HG03108 (cell line): Measurements from ENCODE around the gene SVEP1.
A peak's percentile ranks its signal among the peaks of the same experiment; 100 is the strongest.
"Not testable (repeated sequence)": the region's sequence is repeated elsewhere in the genome, so short reads cannot be mapped to it uniquely, and the experiment has no call there.

Experiments
- ATAC-seq: cut with Tn5 transposase; IDR thresholded peaks from one replicate; pipeline ENCODE4 v1.9.1; 2021; ENCODE audit warnings: moderate library complexity; ENCODE audit not compliant: unreplicated experiment

Gene SVEP1

GRCh38 chr9:110382731-110383130 lies 196.8 kb downstream of the SVEP1 start:
- no peak for ATAC-seq

GRCh38 chr9:110371411-110372007 lies 208.0 kb downstream of the SVEP1 start:
- no peak for ATAC-seq

GRCh38 chr9:110370315-110370714 lies 209.2 kb downstream of the SVEP1 start:
- ATAC-seq = no peak

- ATAC-seq = no peak
These were observed 215.1 kb downstream of the SVEP1 start for GRCh38 chr9:110364451-110364850.

- not testable (repeated sequence) for ATAC-seq
These were observed 220.5 kb downstream of the SVEP1 start for GRCh38 chr9:110358992-110359391.

- no peak for ATAC-seq
These were observed 222.0 kb downstream of the SVEP1 start for GRCh38 chr9:110357505-110357904.

GRCh38 chr9:110356639-110357395 lies 222.7 kb downstream of the SVEP1 start:
- ATAC-seq = no peak

- no peak for ATAC-seq
These were observed 223.6 kb downstream of the SVEP1 start for GRCh38 chr9:110355911-110356310.

- ATAC-seq = no peak
These were observed 228.5 kb downstream of the SVEP1 start for GRCh38 chr9:110351009-110351467.

- ATAC-seq = no peak
These were observed 233.2 kb downstream of the SVEP1 start for GRCh38 chr9:110346325-110346724.

- no peak for ATAC-seq
These were observed 234.7 kb downstream of the SVEP1 start for GRCh38 chr9:110344821-110345220.

- no peak for ATAC-seq
These were observed 236.0 kb downstream of the SVEP1 start for GRCh38 chr9:110343551-110343950.

GRCh38 chr9:110340306-110340705 lies 239.2 kb downstream of the SVEP1 start:
- ATAC-seq = no peak

- ATAC-seq = no peak
These were observed 241.4 kb downstream of the SVEP1 start for GRCh38 chr9:110338143-110338542.

GRCh38 chr9:110337727-110338126 lies 241.8 kb downstream of the SVEP1 start, which contains the start of gene TXNDC8:
TXNDC8 (minus strand) TSS chr9:110337863.
- no peak for ATAC-seq

GRCh38 chr9:110336363-110336762 lies 243.2 kb downstream of the SVEP1 start:
- ATAC-seq = no peak

- ATAC-seq = no peak
These were observed 244.7 kb downstream of the SVEP1 start for GRCh38 chr9:110334871-110335270.

- ATAC-seq = peak; percentile 72
These were observed 245.4 kb downstream of the SVEP1 start for GRCh38 chr9:110334183-110334582.

GRCh38 chr9:110332766-110333165 lies 246.8 kb downstream of the SVEP1 start:
- no peak for ATAC-seq

GRCh38 chr9:110330484-110331105 lies 248.9 kb downstream of the SVEP1 start:
- no peak for ATAC-seq

GRCh38 chr9:110329639-110330230 lies 249.8 kb downstream of the SVEP1 start:
- no peak for ATAC-seq

- ATAC-seq = no peak
These were observed 250.8 kb downstream of the SVEP1 start for GRCh38 chr9:110328763-110329162.
